SK-N-SH (cell line): ENCODE results near the gene TSPAN32. TPM values are rescaled to one million over a fixed set of nuclear protein-coding genes. Genes with fewer than 3 reads are reported as not detected.

Experiments used
- CTCF ChIA-PET: fragments of 300-600, 350-600 bp; formaldehyde crosslinking; extraction: SDS; loops from one replicate; lab custom pipeline; 2021; lab: Yijun Ruan, JAX
- POLR2A ChIA-PET: fragments of 350-600 bp; sonication (Branson Sonifier 250); formaldehyde crosslinking; extraction: SDS; loops from one replicate; lab custom pipeline; 2020; ENCODE audit warnings: antibody characterized with exemption, inconsistent platforms; lab: Yijun Ruan, JAX
- DNase-seq: peaks from one replicate; pipeline ENCODE4 v3.0.0; 2012
- H2AFZ ChIP-seq: fragments of 200-600 bp; sonication (generic); 2 replicates; pipeline ENCODE4 v1.8.1; 2016; ENCODE audit warnings: antibody characterized with exemption, mild to moderate bottlenecking, low read depth
- H3F3A ChIP-seq: fragments of 200-600 bp; sonication (generic); replicated peaks from 2 replicates; pipeline ENCODE3; 2016; ENCODE audit warnings: antibody characterized with exemption, mild to moderate bottlenecking; ENCODE audit not compliant: insufficient read depth
- H3K27ac ChIP-seq, 2 experiments: fragments of 200-500 bp in 1 of 2; fragments of 200-600 bp in 1 of 2; sonication (Bioruptor generic) in 1 of 2; sonication (generic), shearing (Covaris generic) in 1 of 2; 2 replicates each; pipeline versions ENCODE4 v1.5.1 to v1.6.1; 2014 to 2016; ENCODE audit warnings: low read depth in 2 of 2, inconsistent platforms in 1 of 2, low read length in 1 of 2, mild to moderate bottlenecking in 1 of 2, mixed read lengths in 1 of 2
- H3K27me3 ChIP-seq: fragments of 200-600 bp; sonication (generic), shearing (Covaris generic); 2 replicates; pipeline ENCODE4 v1.6.1; 2016; ENCODE audit warnings: mixed run types; ENCODE audit not compliant: insufficient read depth
- H3K36me3 ChIP-seq, 2 experiments: fragments of 200-500 bp in 1 of 2; fragments of 200-600 bp in 1 of 2; sonication (Bioruptor generic) in 1 of 2; sonication (generic) in 1 of 2; replicated peaks in 1 of 2; 2 replicates each; pipeline versions ENCODE3 to v1.5.1; 2014 to 2016; ENCODE audit warnings: low read length in 1 of 2, mild to moderate bottlenecking in 1 of 2; ENCODE audit not compliant: insufficient read depth in 2 of 2, control insufficient read depth in 1 of 2
- H3K4me1 ChIP-seq, 2 experiments: fragments of 200-500 bp in 1 of 2; fragments of 200-600 bp in 1 of 2; sonication (Bioruptor generic) in 1 of 2; sonication (generic), shearing (Covaris generic) in 1 of 2; 2 replicates each; pipeline versions ENCODE4 v1.5.1 to v1.6.1; 2014 to 2016; ENCODE audit warnings: low read depth in 1 of 2, low read length in 1 of 2, mixed run types in 1 of 2; ENCODE audit not compliant: insufficient read depth in 2 of 2, control insufficient read depth in 1 of 2
- H3K4me2 ChIP-seq: fragments of 200-600 bp; sonication (generic), shearing (Covaris generic); 2 replicates; pipeline ENCODE4 v1.6.1; 2017; ENCODE audit warnings: mixed run types
- H3K4me3 ChIP-seq, 2 experiments: fragments of 200-500 bp in 1 of 2; fragments of 200-600 bp in 1 of 2; sonication (Bioruptor generic) in 1 of 2; sonication (generic), shearing (Covaris generic) in 1 of 2; 2 replicates each; pipeline versions ENCODE4 v1.5.1 to v1.8.1; 2014 to 2016; ENCODE audit warnings: low read depth in 2 of 2, inconsistent platforms in 1 of 2, low read length in 1 of 2, mild to moderate bottlenecking in 1 of 2, mixed read lengths in 1 of 2, moderate library complexity in 1 of 2
- H3K79me2 ChIP-seq: fragments of 200-600 bp; sonication (generic); 2 replicates; pipeline ENCODE4 v1.8.1; 2017; ENCODE audit warnings: mild to moderate bottlenecking; ENCODE audit not compliant: insufficient read depth
- H3K9ac ChIP-seq: fragments of 200-600 bp; sonication (generic); 2 replicates; pipeline ENCODE4 v1.6.1; 2017; ENCODE audit warnings: mixed run types
- H3K9me2 ChIP-seq: fragments of 200-600 bp; sonication (generic); 2 replicates; pipeline ENCODE4 v1.6.1; 2017; ENCODE audit warnings: mixed run types
- H3K9me3 ChIP-seq: fragments of 200-600 bp; sonication (generic); 2 replicates; pipeline ENCODE4 v1.6.1; 2017; ENCODE audit warnings: mixed run types, mild to moderate bottlenecking, moderate library complexity
- H4K20me1 ChIP-seq: fragments of 200-600 bp; sonication (generic); 2 replicates; pipeline ENCODE4 v1.6.1; 2017; ENCODE audit warnings: mild to moderate bottlenecking, mixed run types; ENCODE audit not compliant: insufficient read depth
- CTCF ChIP-seq: fragments of 200-600 bp; sonication (generic); IDR thresholded peaks from 2 replicates; pipeline ENCODE4 v1.6.1; 2017; ENCODE audit warnings: antibody characterized with exemption, mild to moderate bottlenecking, moderate library complexity
- ELF1 ChIP-seq: IDR thresholded peaks from 2 replicates; pipeline ENCODE4 v1.4.0; 2012
- EP300 ChIP-seq, 2 experiments: IDR thresholded peaks; 2 replicates each; pipeline versions ENCODE4 v1.4.0 to v1.6.1; 2012; ENCODE audit warnings: borderline replicate concordance in 1 of 2, low read depth in 1 of 2, low read length in 1 of 2
- FOSL2 ChIP-seq: IDR thresholded peaks from 2 replicates; pipeline ENCODE4 v1.4.0; 2012; ENCODE audit warnings: low read depth, mild to moderate bottlenecking, moderate library complexity, borderline replicate concordance
- FOXM1 ChIP-seq: IDR thresholded peaks from 2 replicates; pipeline ENCODE4 v1.4.0; 2012; ENCODE audit warnings: low read depth, mild to moderate bottlenecking
- MAX ChIP-seq: IDR thresholded peaks from 2 replicates; pipeline ENCODE4 v1.4.0; 2012; ENCODE audit warnings: low read depth
- MEF2A ChIP-seq: IDR thresholded peaks from 2 replicates; pipeline ENCODE4 v1.4.0; 2012; ENCODE audit warnings: low read depth, borderline replicate concordance
- NFIC ChIP-seq: IDR thresholded peaks from 2 replicates; pipeline ENCODE4 v1.4.0; 2012; ENCODE audit warnings: borderline replicate concordance
- RXRA ChIP-seq: IDR thresholded peaks from 2 replicates; pipeline ENCODE4 v1.4.0; 2012; ENCODE audit warnings: low read depth, mild to moderate bottlenecking, borderline replicate concordance
- SIN3A ChIP-seq: IDR thresholded peaks from 2 replicates; pipeline ENCODE4 v1.6.1; 2012; ENCODE audit warnings: low read depth, mild to moderate bottlenecking, low read length, moderate library complexity, borderline replicate concordance
- TCF12 ChIP-seq: IDR thresholded peaks from 2 replicates; pipeline ENCODE4 v1.4.0; 2012
- TEAD4 ChIP-seq: IDR thresholded peaks from 2 replicates; pipeline ENCODE4 v1.4.0; 2012; ENCODE audit warnings: mild to moderate bottlenecking, borderline replicate concordance; ENCODE audit not compliant: insufficient read depth
- USF2 ChIP-seq: fragments of 150-350 bp; IDR thresholded peaks from 2 replicates; pipeline ENCODE4 v1.6.1; 2017; ENCODE audit warnings: antibody characterized with exemption, low read length, low read depth, borderline replicate concordance
- WGBS: methylation state at CpG from one replicate; pipeline ENCODE4 v1.1.6; 2017; ENCODE audit warnings: low lambda C conversion rate; 5-methylcytosine and 5-hydroxymethylcytosine counted together
- polyA plus RNA-seq, 3 experiments: library from polyadenylated mRNA; depleted of rRNA; stranded (reverse); fragments of >200 nt; gene quantifications; 2 replicates each; pipeline ENCODE4 v1.2.3, GENCODE V29; 2012

Gene TSPAN32
- polyA plus RNA-seq, 1 of the 3 experiments (the other 2 are of a cell fraction): 0.12 TPM

- Histone ChIP-seq H3K79me2 (no peaks in the 10 kb centered on the region), H3K4me1 (peaks cover 26% of the 10 kb centered on the region in 2 experiments; a peak in 3 of 4 replicates), H3K36me3 (no peaks in the 10 kb centered on the region), H3K9me3 (no peaks in the 10 kb centered on the region), H4K20me1 (no peaks in the 10 kb centered on the region), H3K4me3 (no peak overlapping the region), H2AFZ (peak overlapping the region; percentile 51; the same call in 1 of the 2 replicates), H3K27me3 (no peaks in the 10 kb centered on the region), H3K27ac (peak overlapping the region in 1 of 2 experiments; percentile 57; a peak in 1 of 4 replicates), H3K9ac (peak overlapping the region; percentile 39), H3F3A (no peaks in the 10 kb centered on the region), H3K9me2 (no peaks in the 10 kb centered on the region), H3K4me2 (peak overlapping the region; percentile 55; the same call in 1 of the 2 replicates)
- WGBS: 77% methylated on average over 5 of the region's 22 CpGs
- ChIA-PET CTCF (interaction anchor here (0.6 to 10.5 kb wide), 3 partner anchors 11 to 382 kb away, joined by 3 to 101 read pairs (median 3); no protein-coding TSS in a partner anchor), POLR2A (no interaction called here)
- peak; percentile 36 for DNase-seq
- TF ChIP-seq TEAD4 (no peak), USF2 (no peak), MEF2A (no peak), MAX (peak; percentile 85), TCF12 (peak; percentile 78), SIN3A (no peak), CTCF (no peak; the same call in 1 of the 2 replicates), EP300 (IDR thresholded peaks at IDR 0.05; ENCODE audit: borderline replicate concordance in 1 of 2, low read depth in 1 of 2, low read length in 1 of 2) (peak in 1 of 2 experiments; percentile 42; a peak in 1 of 4 replicates), RXRA (peak; percentile 25; the same call in 1 of the 2 replicates), FOSL2 (peak; percentile 80; the same call in 1 of the 2 replicates), ELF1 (no peak), FOXM1 (no peak), NFIC (peak; percentile 73)
These were observed 10.6 kb downstream of the TSPAN32 start for GRCh38 chr11:2312232-2313042.
